Gastrocnemius medialis (tissue), 4 donors: Measurements from ENCODE around the gene RPUSD2.

Experiments
- POLR2A ChIP-seq, 2 donors: fragments of 450-650 bp; IDR thresholded peaks; one replicate each; pipeline ENCODE4 v1.6.1; 2017; ENCODE audit warnings: antibody characterized with exemption in 2 of 2, mild to moderate bottlenecking in 2 of 2, moderate library complexity in 2 of 2
- TF ChIP-seq, protein P1 (sequence below), 5 experiments: fragments of 450-650 bp in 3 of 5; fragments of 200-600 bp in 2 of 5; sonication (generic) in 2 of 5; IDR thresholded peaks in 4 of 5; conservative IDR thresholded peaks in 1 of 5; 1 replicate in 4 of 5; 2 replicates in 1 of 5; pipeline ENCODE4 v1.5.1; 2016 to 2019; ENCODE audit warnings: antibody characterized with exemption in 5 of 5, mild to moderate bottlenecking in 3 of 5, moderate library complexity in 3 of 5

DNA sequence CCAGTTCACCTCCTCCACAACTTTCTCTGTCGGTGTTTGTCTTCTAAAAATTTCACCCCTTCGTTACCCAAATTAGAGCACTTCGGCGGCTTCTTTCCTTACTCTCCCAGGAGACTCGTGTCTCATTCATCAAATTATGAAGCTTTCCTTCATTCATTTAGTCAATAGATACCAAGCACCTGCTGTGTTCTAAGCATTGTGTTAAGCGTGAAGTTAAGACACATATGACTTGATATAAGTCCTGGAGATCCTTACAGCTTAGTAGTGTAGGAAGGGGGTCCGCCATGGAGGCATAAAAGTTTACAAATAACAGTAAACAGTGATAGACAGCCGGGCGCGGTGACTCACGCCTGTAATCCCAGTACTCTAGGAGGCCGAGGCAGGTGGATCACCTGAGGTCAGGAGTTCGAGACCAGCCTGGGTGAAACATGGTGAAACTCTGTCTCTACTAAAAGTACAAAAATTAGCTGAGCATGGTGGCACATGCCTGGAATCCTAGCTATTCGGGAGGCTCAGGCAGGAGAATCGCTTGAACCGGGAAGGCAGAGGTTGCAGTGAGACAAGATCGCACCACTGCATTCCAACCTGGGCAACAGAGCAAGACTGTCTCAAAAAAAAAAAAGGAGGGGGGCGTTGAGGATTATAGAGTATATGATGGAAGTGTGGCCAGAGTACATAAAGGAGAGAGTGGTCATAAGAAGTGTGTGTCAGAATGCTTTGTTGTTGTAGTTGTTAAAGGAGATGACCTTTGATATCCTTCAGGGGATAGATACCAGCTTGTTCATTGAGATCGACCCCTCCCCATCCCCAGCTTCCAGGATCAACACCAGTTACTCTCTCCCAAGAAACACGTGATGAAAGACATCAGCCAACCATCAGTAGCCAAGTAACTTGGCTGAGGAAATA, 3.5 kb upstream of the RPUSD2 start:
- TF ChIP-seq POLR2A (IDR thresholded peaks at IDR 0.05): no peak
- TF ChIP-seq, protein P1, sequence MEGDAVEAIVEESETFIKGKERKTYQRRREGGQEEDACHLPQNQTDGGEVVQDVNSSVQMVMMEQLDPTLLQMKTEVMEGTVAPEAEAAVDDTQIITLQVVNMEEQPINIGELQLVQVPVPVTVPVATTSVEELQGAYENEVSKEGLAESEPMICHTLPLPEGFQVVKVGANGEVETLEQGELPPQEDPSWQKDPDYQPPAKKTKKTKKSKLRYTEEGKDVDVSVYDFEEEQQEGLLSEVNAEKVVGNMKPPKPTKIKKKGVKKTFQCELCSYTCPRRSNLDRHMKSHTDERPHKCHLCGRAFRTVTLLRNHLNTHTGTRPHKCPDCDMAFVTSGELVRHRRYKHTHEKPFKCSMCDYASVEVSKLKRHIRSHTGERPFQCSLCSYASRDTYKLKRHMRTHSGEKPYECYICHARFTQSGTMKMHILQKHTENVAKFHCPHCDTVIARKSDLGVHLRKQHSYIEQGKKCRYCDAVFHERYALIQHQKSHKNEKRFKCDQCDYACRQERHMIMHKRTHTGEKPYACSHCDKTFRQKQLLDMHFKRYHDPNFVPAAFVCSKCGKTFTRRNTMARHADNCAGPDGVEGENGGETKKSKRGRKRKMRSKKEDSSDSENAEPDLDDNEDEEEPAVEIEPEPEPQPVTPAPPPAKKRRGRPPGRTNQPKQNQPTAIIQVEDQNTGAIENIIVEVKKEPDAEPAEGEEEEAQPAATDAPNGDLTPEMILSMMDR (IDR thresholded peaks at IDR 0.05 in 4 of 5, conservative IDR thresholded peaks at IDR 0.05 in 1 of 5): no peak
